Anterior cingulate cortex (tissue), 58 donors: ENCODE data around the gene OSBPL8.

Experiments
- DNase-seq, 58 donors: peaks; one replicate each; lab custom pipeline; 2025; lab: John Stamatoyannopoulos, UW

OSBPL8 gene

DNA sequence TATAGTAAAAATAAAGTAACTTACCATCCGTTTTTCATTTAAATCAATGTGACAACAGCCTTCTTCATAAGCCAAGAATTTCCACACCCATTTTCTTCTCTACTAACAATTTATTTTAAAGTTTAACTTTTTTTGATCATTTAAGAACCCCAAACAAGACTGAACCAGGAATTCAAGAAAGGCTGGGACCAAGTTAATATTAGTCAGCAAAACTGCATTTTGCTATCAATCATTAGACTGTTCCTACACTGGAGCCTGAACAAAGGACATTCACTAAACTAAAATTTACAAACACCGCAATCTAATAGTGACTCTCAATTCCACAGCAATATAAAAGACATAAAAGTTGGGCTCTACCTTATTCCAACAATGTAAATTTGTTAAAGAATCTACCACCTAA lies 73.6 kb downstream of the OSBPL8 start:
- no peak for DNase-seq

DNA sequence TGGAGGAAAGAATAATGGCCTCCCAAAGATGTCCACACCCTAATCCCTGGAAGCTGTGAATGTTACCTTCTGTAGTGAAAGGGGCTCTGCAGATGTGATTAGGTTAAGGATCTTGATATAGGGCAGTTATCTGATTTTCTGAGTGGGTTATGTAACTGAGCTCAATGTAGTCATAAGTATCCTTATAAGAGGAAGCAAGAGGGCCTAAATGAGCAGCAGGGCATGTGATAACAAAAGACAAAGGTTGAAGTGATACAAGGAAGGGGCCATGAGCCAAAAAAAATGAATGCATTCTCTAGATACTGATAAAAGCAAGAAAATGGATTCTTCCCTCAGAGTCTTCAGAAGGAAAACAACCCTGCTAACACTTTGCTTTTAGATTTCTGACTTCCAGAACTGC lies 78.8 kb downstream of the OSBPL8 start:
- no peak for DNase-seq

DNA sequence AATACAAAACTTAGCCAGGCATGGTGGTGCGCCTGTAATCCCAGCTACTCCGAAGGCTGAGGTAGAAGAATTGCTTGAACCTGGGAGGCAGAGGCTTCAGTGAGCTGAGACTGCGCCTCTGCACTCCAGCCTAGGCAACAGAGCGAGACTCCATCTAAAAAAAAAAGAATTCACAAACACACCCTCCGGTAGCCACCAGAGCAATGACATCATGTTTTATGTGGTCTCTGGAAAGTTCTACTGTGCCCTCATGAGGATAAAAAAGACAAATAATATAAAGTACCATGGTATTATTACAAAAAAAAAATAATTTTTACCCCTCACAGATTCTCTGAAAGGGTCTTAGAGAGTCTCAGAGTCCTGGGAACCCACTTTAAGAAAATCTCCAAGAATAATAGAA lies 81.5 kb downstream of the OSBPL8 start:
- DNase-seq = no peak

DNA sequence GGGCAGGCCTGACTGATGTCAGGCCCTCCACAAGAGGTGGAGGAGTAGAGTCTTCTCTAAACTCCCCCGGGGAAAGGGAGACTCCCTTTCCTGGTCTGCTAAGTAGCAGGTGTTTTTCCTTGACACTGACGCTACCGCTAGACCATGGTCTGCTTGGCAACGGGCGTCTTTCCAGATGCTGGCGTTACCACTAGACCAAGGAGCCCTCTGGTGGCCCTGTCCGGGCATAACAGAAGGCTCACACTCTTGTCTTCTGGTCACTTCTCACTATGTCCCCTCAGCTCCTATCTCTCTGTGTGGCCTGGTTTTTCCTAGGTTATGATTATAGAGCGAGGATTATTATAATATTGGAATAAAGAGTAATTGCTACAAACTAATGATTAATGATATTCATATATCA lies 86.7 kb downstream of the OSBPL8 start:
- peak in 6 of 58 donors; percentile 4 to 28 (median 18) for DNase-seq

DNA sequence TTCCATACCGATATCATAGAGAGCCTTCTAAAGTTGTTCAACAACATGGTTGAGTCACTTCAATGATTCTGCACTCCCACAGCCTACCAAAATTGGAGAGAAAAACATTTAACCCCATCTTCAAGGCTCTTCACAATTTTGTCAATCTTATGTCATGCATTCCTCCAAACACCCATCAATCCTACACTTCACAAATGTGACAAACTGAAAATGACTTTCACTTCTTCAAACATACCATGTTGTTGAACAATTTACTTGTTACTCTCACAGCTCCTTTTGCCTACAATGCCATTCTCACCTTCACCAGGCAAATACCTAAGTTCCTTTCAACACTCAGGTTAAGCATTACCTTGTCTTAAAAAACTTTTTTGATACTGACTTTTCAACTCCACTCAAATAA lies 88.0 kb downstream of the OSBPL8 start:
- no peak for DNase-seq

DNA sequence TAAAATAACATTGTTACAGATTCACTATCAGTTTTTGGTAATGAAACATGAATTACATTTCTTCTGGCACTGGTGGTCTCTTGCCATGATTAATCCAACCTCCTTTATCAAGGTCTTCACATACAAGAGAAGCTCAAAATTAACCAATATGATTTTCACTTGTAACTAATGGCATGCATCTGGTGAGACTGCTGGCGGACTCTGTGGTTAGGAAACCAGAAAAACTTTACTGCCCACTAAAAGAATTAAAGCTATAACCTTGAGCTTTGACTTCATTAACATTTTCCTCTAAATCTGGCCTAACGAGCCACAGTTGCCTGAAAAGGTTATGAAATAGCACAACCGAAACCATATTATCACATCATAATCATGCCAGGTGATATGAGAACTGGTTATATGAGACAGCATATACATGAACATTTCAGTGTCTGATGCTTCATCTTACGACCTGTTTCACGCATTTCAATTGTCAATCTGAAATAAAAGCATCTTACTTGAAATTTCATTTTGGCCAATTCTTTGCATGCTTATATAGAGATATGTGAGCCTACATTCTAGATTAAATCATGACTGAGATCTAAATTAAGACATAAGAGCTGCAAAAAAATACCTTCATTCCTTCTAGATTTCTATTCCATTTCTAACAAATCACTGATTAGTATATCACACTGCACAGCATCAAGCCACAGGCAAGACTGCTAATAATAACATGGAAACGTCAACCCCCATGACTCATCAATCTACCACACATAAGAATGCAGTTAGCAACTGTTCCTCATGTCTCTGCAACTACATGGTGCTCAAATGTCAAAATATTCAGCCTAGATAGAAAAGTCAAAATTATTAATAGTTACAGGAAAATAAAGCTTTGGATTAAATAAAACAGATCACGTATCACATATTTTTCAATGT lies 89.3 kb downstream of the OSBPL8 start:
- DNase-seq = peak in 5 of 58 donors; percentile 6 to 51 (median 15)

DNA sequence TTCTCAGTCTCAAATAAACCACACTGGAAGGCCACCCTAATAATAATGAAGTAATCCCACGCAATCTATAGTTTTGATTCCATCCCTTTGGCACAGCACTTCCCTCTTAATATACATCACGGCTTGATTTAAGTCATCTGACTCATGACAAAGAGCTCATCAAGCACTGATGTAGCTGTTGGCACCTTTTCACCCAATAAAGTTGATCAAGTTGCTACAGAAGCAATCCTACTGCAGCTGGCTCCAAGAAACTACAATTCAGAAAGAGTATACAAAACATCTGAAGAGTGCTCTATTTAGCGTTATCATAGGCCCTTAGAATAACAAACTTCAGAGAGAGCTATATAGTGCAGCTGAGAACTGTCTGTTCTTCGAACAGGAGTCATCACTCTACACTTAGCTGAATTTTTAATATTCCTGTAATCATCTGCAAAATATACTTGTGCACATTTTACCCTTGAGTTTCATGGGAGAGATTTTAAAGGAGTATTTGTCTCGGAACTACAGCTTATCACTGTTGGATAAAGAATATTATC lies 94.9 kb downstream of the OSBPL8 start:
- no peak for DNase-seq

DNA sequence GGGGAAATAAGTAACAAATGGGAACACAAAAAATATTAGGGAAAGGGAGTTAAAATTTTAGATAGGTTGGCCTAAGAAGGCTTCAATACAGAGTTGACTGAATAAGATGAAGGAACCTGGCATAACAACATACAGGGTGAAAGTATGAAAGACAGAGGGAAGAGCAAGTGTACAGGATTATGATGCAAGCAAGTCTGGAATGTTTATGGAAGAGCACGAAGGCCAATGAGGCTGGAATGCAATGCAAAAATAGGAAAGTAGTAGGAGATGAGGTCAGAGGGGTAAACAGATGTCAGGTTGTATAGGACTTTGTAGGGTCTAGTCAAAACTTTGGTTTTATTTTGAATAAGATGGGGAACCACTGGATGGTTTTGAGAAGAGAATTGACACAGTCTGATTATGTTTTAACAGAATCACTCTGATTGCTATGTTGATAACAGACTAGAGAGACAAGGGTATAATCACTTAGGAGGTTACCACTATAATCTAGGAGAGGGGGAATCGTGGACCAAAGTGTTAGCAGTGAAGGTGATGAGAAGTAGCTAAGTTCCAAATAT lies 96.8 kb downstream of the OSBPL8 start:
- no peak for DNase-seq

DNA sequence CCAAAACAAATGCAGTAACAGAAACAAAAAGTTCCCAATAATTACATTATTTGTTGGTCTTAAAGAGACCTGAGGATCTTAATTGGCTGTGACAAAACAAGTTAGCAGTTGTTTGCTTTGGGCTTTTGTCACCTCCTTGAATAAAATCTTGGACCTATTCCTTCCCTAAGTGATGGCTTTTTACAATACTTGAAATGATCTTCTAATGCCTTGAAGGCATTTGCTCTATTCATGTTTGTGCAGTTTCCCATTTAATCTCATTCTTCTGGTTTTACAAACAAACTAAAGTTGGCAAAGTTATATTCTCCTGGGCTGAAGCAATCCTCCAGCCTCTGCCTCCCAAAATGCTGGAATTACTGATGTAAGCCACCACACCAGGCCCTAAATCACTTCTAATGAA lies 98.8 kb downstream of the OSBPL8 start:
- no peak for DNase-seq

DNA sequence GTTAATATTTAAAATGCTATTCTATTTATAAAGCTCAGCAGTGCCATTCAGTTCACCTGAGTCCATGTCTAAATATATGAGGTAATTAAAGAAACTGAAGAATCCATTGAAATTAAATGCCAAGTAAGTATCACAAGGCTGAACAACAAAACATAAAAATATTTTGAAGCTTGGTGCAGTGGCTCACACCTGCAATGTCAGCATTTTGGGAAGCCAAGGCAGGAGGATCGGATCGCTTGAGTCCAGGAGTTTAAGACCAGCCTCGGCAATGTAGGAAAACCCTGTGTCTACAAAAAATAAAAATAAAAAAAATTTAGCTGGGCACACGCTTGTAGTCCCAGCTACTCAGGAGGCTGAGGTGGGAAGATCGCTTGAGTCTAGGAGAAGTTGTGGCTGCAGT lies 101.8 kb downstream of the OSBPL8 start:
- no peak for DNase-seq

DNA sequence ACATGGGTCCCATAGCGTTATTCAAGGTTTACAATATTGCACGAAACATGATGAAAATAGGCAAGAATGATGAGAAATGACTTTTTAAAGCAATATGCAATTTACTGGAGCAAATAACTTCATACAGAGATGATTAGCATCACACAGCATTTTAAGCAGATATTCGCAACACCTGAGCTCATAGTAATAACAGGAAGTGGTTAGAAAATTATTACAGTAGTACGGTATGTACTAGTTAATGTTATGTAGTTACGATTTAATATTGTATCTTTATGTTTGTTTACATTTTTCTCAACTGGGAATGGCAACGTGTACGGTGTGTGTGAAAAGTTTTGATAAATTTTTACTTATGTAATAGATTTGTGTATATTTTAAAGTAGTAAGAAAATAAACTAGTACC lies 102.6 kb downstream of the OSBPL8 start:
- no peak for DNase-seq

DNA sequence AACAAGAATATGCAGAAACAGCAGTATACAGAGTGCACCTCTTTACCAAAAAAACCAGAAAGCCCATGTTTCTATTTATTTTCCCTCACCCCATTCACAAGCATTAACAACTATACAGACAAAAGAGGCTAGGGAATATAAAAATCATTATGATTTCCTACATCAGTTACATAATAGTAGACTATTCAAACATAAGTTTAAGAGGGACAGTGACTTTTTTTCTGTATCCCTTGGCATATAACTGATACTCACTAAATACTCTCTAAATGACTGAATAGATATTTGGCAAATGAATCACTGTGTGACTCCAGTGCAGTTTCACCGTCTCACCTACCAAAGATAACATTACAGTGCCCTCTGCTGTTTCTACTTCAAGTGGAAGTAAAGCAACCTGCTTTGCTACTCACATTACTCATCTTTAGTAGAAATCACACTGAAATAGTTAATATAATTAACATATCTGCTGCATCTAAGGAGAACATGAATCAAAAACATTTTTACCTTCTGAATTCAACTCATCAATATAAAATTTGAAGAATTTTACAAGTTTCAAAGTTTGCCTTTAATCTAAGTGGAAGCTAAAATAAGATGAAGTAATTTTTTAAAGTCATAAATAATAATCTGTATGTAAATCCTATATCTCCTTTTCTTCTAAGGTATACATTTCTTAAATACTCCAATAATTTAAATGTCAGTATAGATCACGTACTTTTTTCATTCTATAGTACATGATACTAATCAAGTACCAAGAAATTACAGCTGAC lies 103.8 kb downstream of the OSBPL8 start:
- DNase-seq = peak in 2 of 58 donors; percentile 9 to 45

DNA sequence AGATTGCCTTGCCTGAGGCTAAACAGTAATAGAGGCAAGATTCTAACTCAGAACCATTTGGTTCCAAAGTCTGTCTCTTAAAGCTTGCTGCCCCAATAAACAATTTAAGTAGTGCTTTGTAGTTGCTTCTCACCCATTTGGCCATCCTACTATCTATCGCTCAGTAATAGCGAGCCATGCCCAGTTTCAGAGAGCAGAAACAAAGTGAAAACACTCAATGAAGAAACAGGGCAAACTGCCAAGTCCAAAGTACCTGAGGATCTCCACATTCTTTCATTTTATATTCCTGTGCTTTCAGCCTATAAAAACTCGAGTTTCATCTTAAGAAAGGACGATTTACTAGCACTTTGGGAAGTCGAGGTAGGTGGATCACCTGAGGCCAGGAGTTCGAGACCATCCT lies 108.0 kb downstream of the OSBPL8 start:
- no peak for DNase-seq

DNA sequence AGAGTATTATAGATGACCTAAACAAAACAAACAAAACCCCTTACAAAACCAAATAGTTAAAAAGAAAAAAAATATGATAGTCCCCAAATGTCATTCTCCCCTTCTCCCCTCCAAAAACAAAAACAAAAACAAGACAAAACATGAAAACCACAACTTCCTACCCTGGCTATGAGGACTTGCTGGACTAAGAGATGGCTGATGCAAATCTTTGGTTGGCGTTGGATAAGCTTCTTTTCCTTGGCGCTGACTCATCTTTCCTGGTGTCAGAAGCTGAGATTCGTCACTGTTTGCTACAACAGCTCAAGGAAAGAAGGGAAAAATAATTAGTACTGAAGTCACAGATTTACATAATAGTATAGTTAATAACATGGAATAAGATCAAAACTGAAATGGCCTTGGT lies 108.9 kb downstream of the OSBPL8 start:
- no peak for DNase-seq

DNA sequence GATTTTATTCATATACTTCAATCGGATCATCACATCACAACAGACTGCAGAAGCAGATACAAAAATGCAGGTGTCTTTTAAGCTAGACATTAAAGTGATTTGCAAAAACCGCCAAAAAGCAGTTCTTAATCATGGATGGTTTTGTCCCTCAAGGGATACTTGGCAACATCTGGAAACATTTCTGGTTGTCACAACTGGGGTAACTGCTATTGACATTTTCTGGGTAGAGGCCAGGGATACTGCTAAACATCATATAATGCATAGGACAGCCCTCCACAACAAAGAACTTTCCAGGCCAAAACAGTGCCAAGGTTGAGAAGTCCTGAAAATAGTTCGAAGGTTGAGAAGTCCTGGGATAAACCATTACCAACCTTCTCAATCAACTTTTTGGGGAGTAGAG lies 109.6 kb downstream of the OSBPL8 start:
- no peak for DNase-seq

DNA sequence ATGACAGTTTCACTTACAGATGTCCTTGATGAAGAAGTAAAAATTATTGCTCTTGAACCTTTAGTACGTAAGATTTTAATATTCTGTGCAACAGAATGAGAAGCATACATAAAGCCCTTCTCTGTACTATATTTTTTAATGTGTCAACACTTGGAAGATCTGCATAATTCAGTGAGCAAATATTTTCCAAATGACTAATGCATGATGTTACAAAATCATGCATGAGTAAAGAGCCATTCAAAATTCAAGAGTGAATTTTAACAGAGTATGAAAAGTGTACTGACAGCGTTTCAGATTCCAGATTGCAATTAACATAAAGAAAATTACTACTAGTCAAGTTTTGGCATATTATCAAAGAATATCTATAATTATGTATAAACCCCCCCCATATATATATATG lies 110.0 kb downstream of the OSBPL8 start:
- no peak for DNase-seq

DNA sequence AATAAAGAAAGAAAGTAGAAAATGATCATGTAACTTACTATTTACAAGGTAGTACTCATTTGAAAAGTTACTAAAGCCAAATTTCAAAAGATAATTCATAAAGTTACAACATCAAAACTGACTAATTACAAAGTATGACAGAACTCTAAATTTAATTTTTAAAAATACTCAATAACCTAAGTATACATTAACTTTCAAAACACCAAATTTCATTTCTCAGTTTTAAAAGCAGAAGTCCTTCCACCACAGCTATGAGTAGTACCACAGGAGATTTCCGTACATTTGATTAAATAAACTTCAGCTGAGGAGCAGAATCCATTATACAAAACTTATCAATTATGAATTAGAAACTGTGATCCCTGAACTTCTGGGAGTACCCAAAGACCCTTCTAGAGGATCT lies 110.6 kb downstream of the OSBPL8 start:
- no peak for DNase-seq

DNA sequence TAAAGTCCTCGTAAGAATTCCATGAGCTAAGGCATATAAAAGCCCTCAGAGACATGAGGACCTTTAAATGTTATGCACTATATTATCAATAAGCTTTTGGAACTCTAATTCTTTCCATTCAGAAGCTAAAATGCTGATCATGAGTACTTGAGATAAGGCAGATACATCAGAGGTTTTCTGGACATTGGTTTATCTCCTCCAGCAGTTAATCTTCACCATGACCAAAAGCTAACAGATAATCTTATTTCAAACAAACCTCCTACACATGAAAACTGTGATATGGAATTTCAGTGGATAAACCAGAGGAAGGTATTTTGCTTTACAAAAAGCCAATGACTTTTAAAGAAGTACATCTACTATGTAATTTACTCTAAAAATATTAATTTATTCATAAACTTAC lies 113.5 kb downstream of the OSBPL8 start:
- no peak for DNase-seq

DNA sequence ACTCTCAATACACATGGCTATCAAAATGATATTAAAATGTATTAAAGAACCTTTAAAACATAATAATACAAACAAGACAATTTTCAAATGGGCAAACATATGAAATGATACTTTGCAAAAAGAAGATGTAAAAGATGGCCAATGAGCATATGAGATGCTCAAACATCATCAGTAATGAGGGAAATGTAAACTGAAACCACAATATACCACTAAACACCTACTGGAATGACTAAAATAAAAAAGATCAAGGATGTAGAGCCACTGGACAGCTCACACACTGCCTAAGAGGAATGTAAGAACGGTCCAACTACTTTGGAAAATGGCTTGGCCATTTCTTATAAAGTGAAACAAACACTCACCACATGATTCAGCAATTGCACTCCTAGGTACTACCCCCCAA lies 114.1 kb downstream of the OSBPL8 start:
- no peak for DNase-seq

DNA sequence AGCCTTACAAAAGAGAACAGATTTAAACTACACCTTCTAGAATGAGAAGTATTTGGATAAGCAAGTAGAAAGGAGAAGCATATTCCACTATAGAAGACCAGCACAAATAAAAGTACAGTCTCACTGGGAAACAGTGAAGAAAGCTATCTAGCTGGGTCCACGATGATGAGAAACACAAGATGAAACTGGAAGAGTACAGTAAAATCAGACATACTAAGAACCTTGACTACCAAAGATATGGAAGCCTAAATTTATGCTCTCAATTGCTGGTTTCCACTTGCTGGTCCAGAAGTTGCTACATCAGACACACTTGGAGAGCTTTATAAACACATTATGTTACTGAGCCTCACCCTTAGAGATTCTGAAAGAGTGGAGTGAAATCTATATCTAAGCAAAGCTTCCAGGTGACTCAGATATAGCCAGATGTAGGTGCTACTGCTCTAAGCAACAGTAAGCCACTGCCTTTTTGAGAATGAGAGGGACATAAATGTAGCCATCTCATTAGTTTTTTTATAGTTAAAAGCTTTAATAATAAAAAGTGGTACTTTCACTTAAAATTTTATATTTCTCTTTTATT lies 115.1 kb downstream of the OSBPL8 start:
- no peak for DNase-seq

DNA sequence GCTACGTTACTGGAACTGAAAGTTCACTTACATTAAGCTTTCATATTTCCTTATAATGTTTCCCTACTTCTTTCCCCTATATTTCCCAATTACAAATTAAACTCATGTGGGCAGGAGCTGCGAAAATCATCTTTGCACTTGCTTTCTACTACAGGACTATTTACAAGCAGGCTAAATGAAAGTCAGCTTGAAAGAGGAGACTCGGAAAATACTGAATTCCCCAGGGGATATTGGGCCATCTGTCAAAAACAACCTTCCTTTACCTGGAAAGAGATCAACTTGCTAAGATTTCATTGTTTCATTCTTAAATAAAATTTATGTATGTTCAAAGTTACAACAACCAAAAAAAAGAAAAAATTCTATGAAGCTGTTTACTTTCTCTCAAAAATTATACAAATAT lies 118.6 kb downstream of the OSBPL8 start:
- DNase-seq = no peak
